HepG2 (cell line): Measurements from ENCODE around the gene MMP17. TPM values are rescaled to one million over a fixed set of nuclear protein-coding genes. Genes with fewer than 3 reads are reported as not detected.

Source experiments
- AFF4 ChIP-seq: sonication (generic); formaldehyde crosslinking; IDR thresholded peaks from 2 replicates; pipeline ENCODE4 v1.4.0; 2020; ENCODE audit warnings: missing genetic modification reagents
- CENPBD1 ChIP-seq: sonication (generic); formaldehyde crosslinking; IDR thresholded peaks from 2 replicates; pipeline ENCODE4 v1.8.0; 2022; ENCODE audit warnings: missing genetic modification reagents, low read depth, mild to moderate bottlenecking, borderline replicate concordance
- CREB1 ChIP-seq, 2 experiments: fragments of 450-650 bp in 1 of 2; IDR thresholded peaks; 2 replicates each; pipeline ENCODE4 v1.6.1; 2016 to 2017; ENCODE audit warnings: control low read depth in 1 of 2, mild to moderate bottlenecking in 1 of 2, missing compliant biosample characterization in 1 of 2, missing genetic modification characterization in 1 of 2
- GATAD2A ChIP-seq: IDR thresholded peaks from 2 replicates; pipeline ENCODE4 v1.6.1; 2016
- GLMP ChIP-seq: sonication (generic); formaldehyde crosslinking; IDR thresholded peaks from 2 replicates; pipeline ENCODE4 v1.9.0; 2021; ENCODE audit warnings: missing genetic modification reagents, mild to moderate bottlenecking, borderline replicate concordance
- NFRKB ChIP-seq: fragments of 450-650 bp; IDR thresholded peaks from 2 replicates; pipeline ENCODE4 v1.6.1; 2017
- NR0B2 ChIP-seq: sonication (generic); formaldehyde crosslinking; IDR thresholded peaks from 2 replicates; pipeline ENCODE4 v1.4.0; 2020; ENCODE audit warnings: mild to moderate bottlenecking, missing genetic modification reagents
- PAXIP1 ChIP-seq: sonication (generic); formaldehyde crosslinking; conservative IDR thresholded peaks from 2 replicates; pipeline ENCODE4 v1.4.0; 2020; ENCODE audit warnings: mild to moderate bottlenecking, missing genetic modification reagents, moderate library complexity
- SMC3 ChIP-seq: IDR thresholded peaks from 2 replicates; pipeline ENCODE4 v1.6.1; 2011; ENCODE audit warnings: low read length, improper control_type of control experiment
- SP4 ChIP-seq: sonication (generic); formaldehyde crosslinking; IDR thresholded peaks from 2 replicates; pipeline ENCODE4 v1.8.1; 2023; ENCODE audit warnings: mild to moderate bottlenecking, missing genetic modification reagents
- ZBTB49 ChIP-seq: sonication (generic); formaldehyde crosslinking; IDR thresholded peaks from 2 replicates; pipeline ENCODE4 v1.4.0; 2020; ENCODE audit warnings: missing genetic modification reagents, borderline replicate concordance
- ZFP82 ChIP-seq: sonication (generic); formaldehyde crosslinking; IDR thresholded peaks from 2 replicates; pipeline ENCODE4 v1.5.1; 2020; ENCODE audit warnings: mild to moderate bottlenecking, missing genetic modification reagents, borderline replicate concordance
- ZNF710 ChIP-seq: sonication (generic); formaldehyde crosslinking; IDR thresholded peaks from 2 replicates; pipeline ENCODE4 v1.5.0; 2020; ENCODE audit warnings: mild to moderate bottlenecking, missing genetic modification reagents, borderline replicate concordance
- polyA plus RNA-seq, 8 experiments: library from polyadenylated mRNA; depleted of rRNA in 3 of 8; stranded (reverse) in 7 of 8; unstranded in 1 of 8; fragments of >200 nt; fragmentation: Illumina TruSeq in 4 of 8; extraction: Trizol in 4 of 8; gene quantifications; 2 replicates each; pipeline versions ENCODE4 v1.2.1 to v1.2.3, GENCODE V29; 2011 to 2016; ENCODE audit warnings: low read depth in 4 of 8, missing spikeins in 1 of 8, mixed read lengths in 1 of 8; ENCODE audit not compliant: insufficient read depth in 1 of 8
- total RNA-seq, 5 experiments: library from RNA; depleted of rRNA; stranded (reverse); fragments of >200 nt; fragmentation: Illumina TruSeq; extraction: Trizol; gene quantifications; 2 replicates each; pipeline ENCODE4 v1.2.3, GENCODE V29; 2016; ENCODE audit warnings: low read depth in 1 of 5

Gene MMP17
- total and polyA plus RNA-seq, 2 of the 13 experiments (the other 11 are each of a cell fraction or from before 2014, with no cell fraction given) = 0.55 to 0.80 TPM

GRCh38 chr12:131896080-131896810 lies 68.1 kb downstream of the MMP17 start (continued):
- TF ChIP-seq SMC3 = no peak
- TF ChIP-seq CREB1 (IDR thresholded peaks at IDR 0.05) = peak; percentile 78
- TF ChIP-seq CREB1 (CRISPR knock-in tag; IDR thresholded peaks at IDR 0.05) = no peak
- TF ChIP-seq NR0B2 (CRISPR knock-in tag) = 0 out of 2 replicates have a peak, but pooled peaks have one; percentile 61
- peak; percentile 65 for TF ChIP-seq PAXIP1 (CRISPR knock-in tag)
- no peak for TF ChIP-seq GLMP (CRISPR knock-in tag)
- TF ChIP-seq SP4 (CRISPR knock-in tag) = peak; percentile 74
- TF ChIP-seq CENPBD1 (CRISPR knock-in tag) = no peak; the same call in 1 of the 2 replicates
- TF ChIP-seq ZNF710 (CRISPR knock-in tag) = peak; percentile 72
- TF ChIP-seq ZFP82 (CRISPR knock-in tag) = peak; percentile 80; the same call in 1 of the 2 replicates
- no peak for TF ChIP-seq ZBTB49
- TF ChIP-seq NFRKB = no peak
- peak; percentile 21; the same call in 1 of the 2 replicates for TF ChIP-seq GATAD2A (CRISPR knock-in tag)
- no peak for TF ChIP-seq AFF4 (CRISPR knock-in tag)
